IPS DF 4.7 (cell line): ENCODE data around the gene MAVS.
"Not testable (repeated sequence)": the region's sequence is repeated elsewhere in the genome, so short reads cannot be mapped to it uniquely, and the experiment has no call there.

ENCODE experiments used
- DNase-seq: peaks from one replicate; pipeline ENCODE4 v3.0.0-alpha.2; 2013; ENCODE audit warnings: low spot score; ENCODE audit errors: extremely low read depth

MAVS gene

DNA sequence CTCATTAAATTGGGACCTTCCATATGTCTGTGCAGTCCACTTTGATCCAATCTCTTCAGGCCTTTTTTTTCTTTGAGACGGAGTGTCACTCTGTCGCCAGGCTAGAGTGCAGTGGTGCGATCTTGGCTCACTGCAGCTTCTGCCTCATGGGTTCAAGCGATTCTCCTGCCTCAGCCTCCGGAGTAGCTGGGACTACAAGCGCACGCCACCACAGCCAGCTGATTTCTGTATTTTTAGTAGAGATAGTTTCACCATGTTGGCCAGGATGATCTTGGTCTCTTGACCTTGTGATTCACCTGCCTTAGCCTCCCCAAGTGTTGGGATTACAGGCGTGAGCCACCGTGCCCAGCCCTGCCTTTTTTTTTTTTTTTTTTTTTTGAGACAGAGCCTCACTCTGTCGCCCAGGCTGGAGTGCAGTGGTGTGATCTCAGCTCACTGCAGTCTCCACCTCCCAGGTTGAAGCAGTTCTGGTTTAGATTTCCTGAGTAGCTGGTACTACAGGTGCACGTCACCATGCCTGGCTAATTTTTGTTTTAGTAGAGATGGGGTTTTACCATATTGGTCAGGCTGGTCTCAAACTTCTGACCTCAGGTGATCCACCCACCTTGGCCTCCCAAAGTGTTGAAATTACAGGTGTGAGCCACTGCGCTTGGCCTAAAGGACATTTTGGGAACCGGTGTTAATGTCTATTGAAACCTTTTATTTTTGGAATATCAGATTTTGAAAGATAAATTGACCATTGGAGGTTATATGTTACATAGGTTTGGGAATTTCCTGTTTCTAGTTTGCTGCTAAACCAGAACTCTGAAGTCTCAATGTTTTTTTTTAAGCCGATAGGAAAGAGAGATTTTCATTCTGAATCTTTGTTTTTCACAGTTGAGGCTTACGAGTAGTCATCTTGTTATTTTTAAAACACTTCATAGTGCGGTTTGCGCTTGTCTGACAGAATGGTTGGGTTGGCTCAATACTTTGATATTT, 60.4 kb downstream of the MAVS start:
- DNase-seq, result not testable (repeated sequence)

GRCh38 chr20:3908667-3909066, 62.0 kb downstream of the MAVS start:
- no peak for DNase-seq

DNA sequence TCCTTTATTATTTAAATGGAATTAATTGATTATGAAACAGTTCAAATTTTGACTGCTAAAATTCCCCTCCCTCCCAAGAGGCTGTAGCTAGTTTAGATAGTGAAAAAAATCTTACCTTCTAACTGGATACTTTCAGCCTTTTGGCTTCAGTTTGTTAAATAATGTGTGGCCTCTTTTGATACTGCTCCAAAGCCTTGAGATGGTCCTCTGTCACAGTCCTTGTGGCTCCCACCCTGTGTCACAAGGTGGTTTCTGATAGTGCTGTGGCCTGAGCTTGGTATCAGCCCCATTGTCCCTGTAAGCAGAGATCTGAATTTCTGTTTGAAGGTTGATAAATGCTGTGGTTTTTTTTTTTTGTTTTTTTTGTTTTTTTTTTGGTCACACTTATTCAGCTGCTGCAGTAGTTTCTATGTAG, 63.3 kb downstream of the MAVS start:
- no peak for DNase-seq

DNA sequence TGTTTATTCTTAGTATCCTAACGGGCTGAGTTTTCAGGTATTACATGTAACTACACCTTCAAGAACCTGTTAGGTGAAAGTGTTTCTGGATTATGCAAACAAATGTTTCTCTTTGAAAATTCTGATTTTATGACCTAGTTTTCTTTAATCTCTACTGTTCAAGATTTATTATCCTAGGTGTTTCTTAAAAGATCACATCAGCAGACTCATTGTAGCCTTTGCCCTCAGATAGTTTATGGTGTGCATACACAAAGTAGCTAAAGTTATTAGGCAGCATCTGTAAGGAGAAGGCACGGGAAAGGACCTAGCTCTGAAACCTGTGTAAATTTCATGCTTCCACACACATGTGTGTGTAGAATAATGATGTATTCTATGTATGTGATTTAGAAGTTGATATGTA, 64.2 kb downstream of the MAVS start:
- DNase-seq, result no peak

- no peak for DNase-seq
Measured at GRCh38 chr20:3911956-3912355, 65.3 kb downstream of the MAVS start.

DNA sequence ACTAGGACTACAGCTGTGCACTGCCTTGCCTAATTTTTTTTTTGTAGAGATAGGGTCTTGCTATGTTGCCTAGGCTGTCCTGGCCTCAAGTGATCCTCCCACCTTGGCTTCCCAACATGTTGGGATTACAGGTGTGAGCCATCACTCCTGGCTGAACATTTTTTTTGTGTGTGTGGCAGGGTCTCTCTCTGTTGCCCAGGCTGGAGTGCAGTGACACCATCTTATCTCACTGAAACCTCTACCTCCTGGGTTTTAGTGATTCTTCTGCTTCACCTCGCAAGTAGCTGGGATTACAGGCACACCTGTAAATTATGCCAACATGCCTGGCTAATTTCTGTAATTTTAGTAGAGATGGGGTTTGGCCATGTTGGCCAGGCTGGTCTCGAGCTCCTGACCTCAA, 67.8 kb downstream of the MAVS start:
- DNase-seq, result no peak

- no peak for DNase-seq
Measured at GRCh38 chr20:3915691-3916090, 69.1 kb downstream of the MAVS start.

GRCh38 chr20:3916364-3916763, 69.7 kb downstream of the MAVS start:
- DNase-seq, result no peak

DNA sequence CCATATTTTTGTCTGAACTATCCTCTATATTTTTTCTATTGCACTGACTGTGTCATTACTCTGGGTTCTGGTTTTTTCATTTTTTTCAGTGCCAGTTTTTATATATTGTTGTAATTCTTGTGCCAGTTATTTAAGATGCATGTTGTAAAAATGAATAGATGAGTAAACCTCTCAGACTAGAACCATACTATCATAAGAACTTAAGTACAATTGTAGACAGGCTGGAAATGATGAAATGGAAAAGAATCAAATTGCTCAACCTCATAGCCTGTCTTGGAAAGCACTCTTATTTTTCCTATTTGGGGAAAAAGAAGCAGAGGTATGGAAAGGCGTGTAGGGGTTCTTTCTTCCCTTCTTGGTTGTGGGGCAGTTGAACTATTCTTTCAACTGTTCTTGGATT, 72.7 kb downstream of the MAVS start:
- no peak for DNase-seq

GRCh38 chr20:3922223-3922982, 75.8 kb downstream of the MAVS start:
- DNase-seq, result no peak

DNA sequence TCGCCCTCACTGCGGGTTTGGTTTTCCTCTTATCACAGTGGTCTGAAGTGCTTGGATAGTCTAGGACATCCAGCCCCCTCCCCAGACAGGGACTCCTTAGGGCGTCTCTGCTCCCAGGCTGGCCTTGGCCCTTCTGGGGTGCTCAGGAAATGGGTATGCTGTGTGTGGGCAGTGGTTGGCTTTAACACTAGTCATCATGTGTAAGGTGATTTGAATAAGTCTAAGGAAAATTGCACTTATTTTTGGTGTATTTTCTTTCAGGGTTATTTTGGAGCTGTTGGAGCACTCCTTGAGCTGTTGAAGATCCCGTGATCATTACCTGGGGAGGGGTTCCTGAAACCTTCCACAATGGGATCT, 76.3 kb downstream of the MAVS start:
- no peak for DNase-seq

GRCh38 chr20:3923818-3924217, 77.2 kb downstream of the MAVS start:
- DNase-seq, result no peak

DNA sequence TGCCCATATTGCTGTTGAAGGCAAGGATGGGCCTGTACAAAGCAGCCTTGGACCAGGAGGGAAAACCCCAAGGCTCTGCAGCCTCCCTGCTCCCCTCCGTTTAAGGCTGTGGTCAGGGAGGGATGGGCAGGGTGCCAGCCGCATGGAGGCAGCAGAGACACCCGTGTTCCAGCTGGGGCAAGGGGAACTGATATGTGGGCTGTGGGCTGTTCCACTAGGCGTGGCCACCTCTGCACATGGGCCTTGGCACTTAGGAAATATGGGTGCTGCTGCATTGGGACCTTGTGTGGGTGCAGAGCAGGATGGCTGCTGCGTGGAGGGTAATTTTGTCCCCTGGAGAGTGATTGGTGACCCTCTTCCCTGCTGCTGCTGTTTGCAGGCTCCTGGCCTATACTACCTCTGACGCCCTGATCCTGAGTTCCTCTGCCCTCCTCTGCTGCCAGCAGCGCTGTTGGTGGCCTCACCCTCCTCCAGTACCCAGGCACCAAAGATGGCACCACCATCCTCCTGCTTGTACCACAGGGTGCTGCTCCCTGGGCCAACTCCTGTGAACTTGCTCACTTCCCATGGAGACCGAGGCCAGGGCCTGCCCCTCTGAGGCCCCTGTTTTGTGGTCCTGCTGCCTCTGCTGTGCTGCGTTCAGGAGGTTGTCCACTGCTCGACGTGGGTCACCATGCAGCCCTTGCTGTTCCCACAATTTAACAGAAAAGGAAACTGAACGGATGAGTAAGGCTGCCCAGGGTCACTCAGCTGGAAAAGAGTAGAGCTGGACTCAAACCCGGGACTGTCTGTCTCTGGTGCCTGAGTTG, 77.9 kb downstream of the MAVS start:
- DNase-seq, result no peak

DNA sequence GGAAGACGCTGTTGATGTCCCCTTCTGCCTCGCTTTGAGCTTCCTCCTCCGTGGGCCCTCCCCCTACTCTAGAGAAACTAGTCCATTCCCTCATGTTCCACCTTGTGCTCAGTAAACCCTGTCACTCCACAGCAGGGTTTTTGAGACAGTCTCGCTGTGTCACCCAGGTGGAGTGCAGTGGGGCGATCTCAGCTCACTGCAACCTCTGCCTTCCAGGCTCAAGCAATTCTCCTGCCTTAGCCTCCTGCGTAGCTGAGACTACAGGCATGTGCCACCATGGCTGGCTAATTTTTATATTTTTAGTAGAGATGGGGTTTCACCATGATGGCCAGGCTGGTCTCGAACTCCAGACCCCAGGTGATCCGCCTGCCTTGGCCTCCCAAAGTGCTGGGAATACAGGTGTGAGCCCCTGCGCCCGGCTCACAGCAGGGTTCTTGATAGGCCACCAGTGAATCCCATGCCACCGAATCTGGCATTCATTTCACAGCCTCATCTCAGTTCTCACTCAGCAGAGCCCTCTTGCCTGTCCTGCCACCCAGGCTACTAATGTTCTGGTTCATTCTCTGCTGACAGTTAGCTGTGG, 78.6 kb downstream of the MAVS start:
- DNase-seq, result no peak
